CD14-positive monocyte (primary cell): ENCODE results near the gene AVL9. TPM values are rescaled to one million over a fixed set of nuclear protein-coding genes. Genes with fewer than 3 reads are reported as not detected.

Source experiments
- DNase-seq, 3 donors: peaks; one replicate each; pipeline ENCODE4 v3.0.0-alpha.2; 2011 to 2022
- H2AFZ ChIP-seq: 2 replicates; pipeline ENCODE4 v1.6.0; 2012; ENCODE audit warnings: mild to moderate bottlenecking, low read depth, low read length, inconsistent platforms; ENCODE audit not compliant: insufficient read depth, poor library complexity, severe bottlenecking
- H3K27ac ChIP-seq, 2 donors: 1 replicate in 1 of 2; 2 replicates in 1 of 2; pipeline ENCODE4 v1.5.1; 2012 to 2013; ENCODE audit warnings: low read length in 2 of 2, control low read depth in 1 of 2, inconsistent platforms in 1 of 2, low read depth in 1 of 2, mild to moderate bottlenecking in 1 of 2
- H3K27me3 ChIP-seq, 2 donors: one replicate each; pipeline versions ENCODE4 v1.6.0 to v1.6.1; 2011 to 2013; ENCODE audit warnings: low read length in 2 of 2; ENCODE audit not compliant: control insufficient read depth in 2 of 2, insufficient read depth in 2 of 2
- H3K36me3 ChIP-seq, 2 donors: replicated peaks in 1 of 2; 1 replicate in 1 of 2; 2 replicates in 1 of 2; pipeline versions ENCODE4 v1.5.1 to v1.6.1; 2012 to 2013; ENCODE audit warnings: low read length in 2 of 2, control low read depth in 1 of 2, inconsistent platforms in 1 of 2, mild to moderate bottlenecking in 1 of 2; ENCODE audit not compliant: insufficient read depth in 2 of 2, control insufficient read depth in 1 of 2
- H3K4me1 ChIP-seq, 2 donors: 1 replicate in 1 of 2; 2 replicates in 1 of 2; pipeline versions ENCODE4 v1.5.1 to v1.6.1; 2012 to 2013; ENCODE audit warnings: low read length in 2 of 2, control low read depth in 1 of 2, inconsistent platforms in 1 of 2, mild to moderate bottlenecking in 1 of 2, moderate library complexity in 1 of 2; ENCODE audit not compliant: insufficient read depth in 2 of 2, control insufficient read depth in 1 of 2
- H3K4me2 ChIP-seq: replicated peaks from 2 replicates; pipeline ENCODE3; 2012; ENCODE audit warnings: low read length, moderate library complexity, mild to moderate bottlenecking; ENCODE audit not compliant: poor library complexity, severe bottlenecking; ENCODE audit errors: extremely low read depth
- H3K4me3 ChIP-seq, 3 experiments: fragments of 200-600 bp in 1 of 3; sonication (generic) in 1 of 3; replicated peaks in 1 of 3; 1 replicate in 2 of 3; 2 replicates in 1 of 3; pipeline ENCODE4 v1.5.1; 2011 to 2013; ENCODE audit warnings: low read length in 3 of 3, mild to moderate bottlenecking in 3 of 3, control low read depth in 2 of 3, low read depth in 2 of 3, inconsistent platforms in 1 of 3, moderate library complexity in 1 of 3
- H3K79me2 ChIP-seq: 2 replicates; pipeline ENCODE4 v1.6.0; 2012; ENCODE audit warnings: mild to moderate bottlenecking, control low read depth, inconsistent platforms, low read length, moderate library complexity; ENCODE audit not compliant: insufficient read depth
- H3K9ac ChIP-seq: 2 replicates; pipeline ENCODE4 v1.6.0; 2017; ENCODE audit warnings: low read length, mild to moderate bottlenecking; ENCODE audit not compliant: insufficient read depth, poor library complexity, severe bottlenecking
- H3K9me3 ChIP-seq, 2 donors: replicated peaks in 1 of 2; 1 replicate in 1 of 2; 2 replicates in 1 of 2; pipeline versions ENCODE4 v1.5.1 to v1.6.1; 2012 to 2013; ENCODE audit warnings: low read length in 2 of 2, control low read depth in 1 of 2; ENCODE audit not compliant: control insufficient read depth in 1 of 2, insufficient read depth in 1 of 2
- H4K20me1 ChIP-seq: 2 replicates; pipeline ENCODE4 v1.6.0; 2012; ENCODE audit warnings: mild to moderate bottlenecking, low read length, control low read depth, moderate library complexity; ENCODE audit not compliant: insufficient read depth
- H3K27ac Mint-ChIP-seq, 7 donors: one replicate each; pipeline ENCODE4 v1.8.0; 2020; ENCODE audit warnings: mild to moderate bottlenecking in 7 of 7, mixed read lengths in 7 of 7, moderate library complexity in 6 of 7, inconsistent platforms in 2 of 7
- H3K27me3 Mint-ChIP-seq, 3 donors: one replicate each; pipeline ENCODE4 v1.8.0; 2021 to 2022; ENCODE audit warnings: low read depth in 3 of 3, mild to moderate bottlenecking in 3 of 3, mixed read lengths in 3 of 3, moderate library complexity in 3 of 3, inconsistent platforms in 1 of 3
- H3K36me3 Mint-ChIP-seq, 2 donors: one replicate each; pipeline ENCODE4 v1.8.0; 2020; ENCODE audit warnings: mixed read lengths in 2 of 2, inconsistent platforms in 1 of 2, mild to moderate bottlenecking in 1 of 2
- H3K4me1 Mint-ChIP-seq: one replicate; pipeline ENCODE4 v1.8.0; 2020; ENCODE audit warnings: mild to moderate bottlenecking, mixed read lengths
- H3K4me3 Mint-ChIP-seq, 2 donors: one replicate each; pipeline ENCODE4 v1.8.0; 2020; ENCODE audit warnings: mild to moderate bottlenecking in 2 of 2, mixed read lengths in 2 of 2, moderate library complexity in 1 of 2
- H3K9me3 Mint-ChIP-seq, 7 donors: one replicate each; pipeline ENCODE4 v1.8.0; 2020 to 2022; ENCODE audit warnings: mixed read lengths in 7 of 7, mild to moderate bottlenecking in 6 of 7, moderate library complexity in 6 of 7, inconsistent platforms in 2 of 7
- CTCF ChIP-seq: fragments of 200-600 bp; IDR thresholded peaks from one replicate; pipeline ENCODE4 v1.8.0; 2022; ENCODE audit warnings: antibody characterized with exemption, mild to moderate bottlenecking
- WGBS: methylation state at CpG from one replicate; pipeline ENCODE4 v1.1.5; 2013; ENCODE audit warnings: missing lambda C conversion rate; ENCODE audit not compliant: insufficient coverage; 5-methylcytosine and 5-hydroxymethylcytosine counted together
- intact Hi-C, 2 donors: fragments of 100-400 bp; cut with micrococcal nuclease; formaldehyde crosslinking; loops; one replicate each; pipeline versions ENCODE4 v1.15.0 to v1.15.1; 2023
- polyA plus RNA-seq, 3 donors: library from polyadenylated mRNA; depleted of rRNA in 1 of 3; unstranded in 2 of 3; stranded (reverse) in 1 of 3; fragments of 300-500 nt in 2 of 3; fragments of >200 nt in 1 of 3; fragmentation: Illumina TruSeq in 2 of 3; gene quantifications; 1 replicate in 2 of 3; 2 replicates in 1 of 3; pipeline ENCODE4 v1.2.3, GENCODE V29; 2012 to 2021

Gene AVL9
- polyA plus RNA-seq, 3 donors, result 16.3 to 17.1 (median 16.8) TPM

- Histone ChIP-seq H3K27me3 (no peaks in the 10 kb centered on the region), H3K4me1 (no peaks in the 10 kb centered on the region), H3K9ac (no peak overlapping the region), H2AFZ (no peak overlapping the region), H3K4me3 (no peak overlapping the region), H4K20me1 (peaks cover 97% of the 10 kb centered on the region), H3K27ac (no peak overlapping the region), H3K79me2 (peaks cover 83% of the 10 kb centered on the region), H3K4me2 (no peak overlapping the region), H3K9me3 (no peaks in the 10 kb centered on the region), H3K36me3 (peaks cover 6 to 25% of the 10 kb centered on the region in 2 donors)
- Mint-ChIP-seq H3K9me3 (peaks cover 0 to 1% (median 0%) of the 10 kb centered on the region in 7 donors), H3K27ac (no peak overlapping the region), H3K27me3 (no peaks in the 10 kb centered on the region), H3K36me3 (peaks cover 9 to 19% of the 10 kb centered on the region in 2 donors), H3K4me1 (peaks cover 3% of the 10 kb centered on the region), H3K4me3 (no peak overlapping the region)
- TF ChIP-seq CTCF, result no peak
- intact Hi-C loops, result no loop called here
- no peak for DNase-seq
- no CpG with 5 or more reads among the region's 4 CpGs for WGBS
These were observed 39.9 kb downstream of the AVL9 start for GRCh38 chr7:32535162-32535702.

- no peak overlapping the region for H3K9ac ChIP-seq
- no peak overlapping the region for H3K4me3 ChIP-seq
- H3K27ac Mint-ChIP-seq, result peak overlapping the region in 1 of 7 donors; percentile 16
- no peak overlapping the region for H3K27ac ChIP-seq
- H2AFZ ChIP-seq, result no peak overlapping the region
- peaks cover 81% of the 10 kb centered on the region for H3K79me2 ChIP-seq
- peaks cover 6 to 23% of the 10 kb centered on the region in 2 donors for H3K36me3 ChIP-seq
- peaks cover 97% of the 10 kb centered on the region for H4K20me1 ChIP-seq
- no peak for DNase-seq
- H3K27me3 ChIP-seq, result no peaks in the 10 kb centered on the region
- no peaks in the 10 kb centered on the region for H3K4me1 ChIP-seq
- H3K4me1 Mint-ChIP-seq, result peaks cover 3% of the 10 kb centered on the region
- no peaks in the 10 kb centered on the region for H3K9me3 ChIP-seq
- H3K4me2 ChIP-seq, result no peak overlapping the region
- TF ChIP-seq CTCF, result no peak
- H3K9me3 Mint-ChIP-seq, result peaks cover 0 to 1% (median 0%) of the 10 kb centered on the region in 7 donors
- peaks cover 9 to 19% of the 10 kb centered on the region in 2 donors for H3K36me3 Mint-ChIP-seq
- H3K27me3 Mint-ChIP-seq, result no peaks in the 10 kb centered on the region
- intact Hi-C loops, result no loop called here
- no peak overlapping the region for H3K4me3 Mint-ChIP-seq
- no CpG with 5 or more reads among the region's 2 CpGs for WGBS
These were observed 40.7 kb downstream of the AVL9 start for GRCh38 chr7:32536016-32536415.
